ENCODE results near the gene DAPK2. TPM values are rescaled to one million over a fixed set of nuclear protein-coding genes. Genes with fewer than 3 reads are reported as not detected.

The DAPK2 gene
- total and polyA plus RNA-seq, 2 of the 13 experiments (the other 11 are each of a cell fraction or from before 2014, with no cell fraction given), result 0.33 to 0.63 TPM

DNA sequence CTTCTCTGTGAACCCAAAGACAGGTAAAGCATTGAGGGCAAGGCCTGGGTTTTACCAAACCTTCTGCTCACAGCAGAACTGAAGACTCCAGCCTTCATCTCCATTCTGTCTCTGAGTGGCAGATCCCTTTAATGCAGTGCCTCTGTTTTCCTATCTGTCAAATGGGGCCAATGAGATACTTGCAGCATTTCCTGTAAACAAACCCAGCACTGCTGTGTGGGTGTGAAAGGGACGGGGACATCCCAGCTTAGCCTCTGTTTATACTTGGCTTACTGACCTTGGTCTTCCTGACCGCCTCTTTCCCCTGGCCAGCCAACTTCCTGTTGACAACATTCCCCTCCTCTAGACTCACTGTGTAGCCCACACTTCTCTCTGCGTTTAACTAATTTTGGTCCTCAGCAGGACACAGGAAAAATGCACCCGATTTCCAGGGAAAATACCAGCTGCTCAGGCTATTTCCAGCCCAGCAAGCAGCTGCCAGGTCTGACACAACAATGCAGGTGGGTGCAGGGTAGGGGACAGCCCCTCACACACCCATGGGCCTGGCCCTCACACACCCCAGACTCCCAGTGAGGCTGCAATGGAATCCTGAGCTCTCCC, 106.7 kb downstream of the DAPK2 start (continued):
- peak; percentile 90 for TF ChIP-seq ELF1 (CRISPR knock-in tag; IDR thresholded peaks at IDR 0.05)
- peak; percentile 97 for TF ChIP-seq ELF3 (CRISPR knock-in tag; IDR thresholded peaks at IDR 0.05)
- TF ChIP-seq ZNF12 (CRISPR knock-in tag; IDR thresholded peaks at IDR 0.05), result peak; percentile 79; the same call in 1 of the 2 replicates
- TF ChIP-seq SIN3A (IDR thresholded peaks at IDR 0.05; ENCODE audit: borderline replicate concordance, low read depth, low read length), result 0 out of 2 replicates have a peak, but pooled peaks have one; percentile 59
- TF ChIP-seq HMG20B (CRISPR knock-in tag; conservative IDR thresholded peaks at IDR 0.05), result no peak
- peak in 1 of 2 experiments; percentile 81; a peak in 1 of 4 replicates for TF ChIP-seq KLF16 (CRISPR knock-in tag; IDR thresholded peaks at IDR 0.05)
- peak; percentile 68; the same call in 1 of the 2 replicates for TF ChIP-seq NFIC (IDR thresholded peaks at IDR 0.05; ENCODE audit: low read length)
- TF ChIP-seq CCAR2 (optimal IDR thresholded peaks at IDR 0.05; ENCODE audit: low read depth, low read length), result no peak
- TF ChIP-seq ZNF772 (CRISPR knock-in tag; IDR thresholded peaks at IDR 0.05), result 0 out of 2 replicates have a peak, but pooled peaks have one; percentile 55
- peak; percentile 96 for TF ChIP-seq FOXA3 (CRISPR knock-in tag; IDR thresholded peaks at IDR 0.05)
- TF ChIP-seq, protein P1, sequence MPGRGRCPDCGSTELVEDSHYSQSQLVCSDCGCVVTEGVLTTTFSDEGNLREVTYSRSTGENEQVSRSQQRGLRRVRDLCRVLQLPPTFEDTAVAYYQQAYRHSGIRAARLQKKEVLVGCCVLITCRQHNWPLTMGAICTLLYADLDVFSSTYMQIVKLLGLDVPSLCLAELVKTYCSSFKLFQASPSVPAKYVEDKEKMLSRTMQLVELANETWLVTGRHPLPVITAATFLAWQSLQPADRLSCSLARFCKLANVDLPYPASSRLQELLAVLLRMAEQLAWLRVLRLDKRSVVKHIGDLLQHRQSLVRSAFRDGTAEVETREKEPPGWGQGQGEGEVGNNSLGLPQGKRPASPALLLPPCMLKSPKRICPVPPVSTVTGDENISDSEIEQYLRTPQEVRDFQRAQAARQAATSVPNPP (CRISPR knock-in tag; IDR thresholded peaks at IDR 0.05), result no peak
- TF ChIP-seq ZKSCAN8 (CRISPR knock-in tag; IDR thresholded peaks at IDR 0.05; ENCODE audit: borderline replicate concordance), result peak; percentile 61; the same call in 1 of the 2 replicates
- peak; percentile 79; the same call in 1 of the 2 replicates for TF ChIP-seq IRF2 (CRISPR knock-in tag; IDR thresholded peaks at IDR 0.05)
- TF ChIP-seq RCOR2 (CRISPR knock-in tag; IDR thresholded peaks at IDR 0.05), result peak; percentile 100
- peak; percentile 100 for TF ChIP-seq FOXO1 (CRISPR knock-in tag; IDR thresholded peaks at IDR 0.05)
- peak; percentile 85; the same call in 1 of the 2 replicates for TF ChIP-seq ZFP36L1 (CRISPR knock-in tag; IDR thresholded peaks at IDR 0.05)
- no peak for TF ChIP-seq ZNF333 (CRISPR knock-in tag; IDR thresholded peaks at IDR 0.05; ENCODE audit: borderline replicate concordance)
- no peak for TF ChIP-seq ZNF615 (CRISPR knock-in tag; IDR thresholded peaks at IDR 0.05; ENCODE audit: borderline replicate concordance)
- 0 out of 2 replicates have a peak, but pooled peaks have one; percentile 68 for TF ChIP-seq ZFP82 (CRISPR knock-in tag; IDR thresholded peaks at IDR 0.05; ENCODE audit: borderline replicate concordance)
- peak; percentile 94 for TF ChIP-seq SKI (IDR thresholded peaks at IDR 0.05; ENCODE audit: partially characterized antibody)
- TF ChIP-seq, protein P2, sequence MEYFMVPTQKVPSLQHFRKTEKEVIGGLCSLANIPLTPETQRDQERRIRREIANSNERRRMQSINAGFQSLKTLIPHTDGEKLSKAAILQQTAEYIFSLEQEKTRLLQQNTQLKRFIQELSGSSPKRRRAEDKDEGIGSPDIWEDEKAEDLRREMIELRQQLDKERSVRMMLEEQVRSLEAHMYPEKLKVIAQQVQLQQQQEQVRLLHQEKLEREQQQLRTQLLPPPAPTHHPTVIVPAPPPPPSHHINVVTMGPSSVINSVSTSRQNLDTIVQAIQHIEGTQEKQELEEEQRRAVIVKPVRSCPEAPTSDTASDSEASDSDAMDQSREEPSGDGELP (IDR thresholded peaks at IDR 0.05; ENCODE audit: borderline replicate concordance, low read depth), result peak; percentile 66; the same call in 1 of the 2 replicates
- TF ChIP-seq, protein P3, sequence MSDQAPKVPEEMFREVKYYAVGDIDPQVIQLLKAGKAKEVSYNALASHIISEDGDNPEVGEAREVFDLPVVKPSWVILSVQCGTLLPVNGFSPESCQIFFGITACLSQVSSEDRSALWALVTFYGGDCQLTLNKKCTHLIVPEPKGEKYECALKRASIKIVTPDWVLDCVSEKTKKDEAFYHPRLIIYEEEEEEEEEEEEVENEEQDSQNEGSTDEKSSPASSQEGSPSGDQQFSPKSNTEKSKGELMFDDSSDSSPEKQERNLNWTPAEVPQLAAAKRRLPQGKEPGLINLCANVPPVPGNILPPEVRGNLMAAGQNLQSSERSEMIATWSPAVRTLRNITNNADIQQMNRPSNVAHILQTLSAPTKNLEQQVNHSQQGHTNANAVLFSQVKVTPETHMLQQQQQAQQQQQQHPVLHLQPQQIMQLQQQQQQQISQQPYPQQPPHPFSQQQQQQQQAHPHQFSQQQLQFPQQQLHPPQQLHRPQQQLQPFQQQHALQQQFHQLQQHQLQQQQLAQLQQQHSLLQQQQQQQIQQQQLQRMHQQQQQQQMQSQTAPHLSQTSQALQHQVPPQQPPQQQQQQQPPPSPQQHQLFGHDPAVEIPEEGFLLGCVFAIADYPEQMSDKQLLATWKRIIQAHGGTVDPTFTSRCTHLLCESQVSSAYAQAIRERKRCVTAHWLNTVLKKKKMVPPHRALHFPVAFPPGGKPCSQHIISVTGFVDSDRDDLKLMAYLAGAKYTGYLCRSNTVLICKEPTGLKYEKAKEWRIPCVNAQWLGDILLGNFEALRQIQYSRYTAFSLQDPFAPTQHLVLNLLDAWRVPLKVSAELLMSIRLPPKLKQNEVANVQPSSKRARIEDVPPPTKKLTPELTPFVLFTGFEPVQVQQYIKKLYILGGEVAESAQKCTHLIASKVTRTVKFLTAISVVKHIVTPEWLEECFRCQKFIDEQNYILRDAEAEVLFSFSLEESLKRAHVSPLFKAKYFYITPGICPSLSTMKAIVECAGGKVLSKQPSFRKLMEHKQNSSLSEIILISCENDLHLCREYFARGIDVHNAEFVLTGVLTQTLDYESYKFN (CRISPR knock-in tag; conservative IDR thresholded peaks at IDR 0.05), result peak; percentile 95
- TF ChIP-seq, protein P4, sequence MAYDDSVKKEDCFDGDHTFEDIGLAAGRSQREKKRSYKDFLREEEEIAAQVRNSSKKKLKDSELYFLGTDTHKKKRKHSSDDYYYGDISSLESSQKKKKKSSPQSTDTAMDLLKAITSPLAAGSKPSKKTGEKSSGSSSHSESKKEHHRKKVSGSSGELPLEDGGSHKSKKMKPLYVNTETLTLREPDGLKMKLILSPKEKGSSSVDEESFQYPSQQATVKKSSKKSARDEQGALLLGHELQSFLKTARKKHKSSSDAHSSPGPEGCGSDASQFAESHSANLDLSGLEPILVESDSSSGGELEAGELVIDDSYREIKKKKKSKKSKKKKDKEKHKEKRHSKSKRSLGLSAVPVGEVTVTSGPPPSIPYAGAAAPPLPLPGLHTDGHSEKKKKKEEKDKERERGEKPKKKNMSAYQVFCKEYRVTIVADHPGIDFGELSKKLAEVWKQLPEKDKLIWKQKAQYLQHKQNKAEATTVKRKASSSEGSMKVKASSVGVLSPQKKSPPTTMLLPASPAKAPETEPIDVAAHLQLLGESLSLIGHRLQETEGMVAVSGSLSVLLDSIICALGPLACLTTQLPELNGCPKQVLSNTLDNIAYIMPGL (CRISPR knock-in tag; IDR thresholded peaks at IDR 0.05; ENCODE audit: borderline replicate concordance in 1 of 2, low read depth in 1 of 2), result peak; percentile 58 to 68; a peak in 3 of 4 replicates

All from HepG2 (cell line).